ENCODE results near the gene TMEM98.
"Not testable (repeated sequence)": the region's sequence is repeated elsewhere in the genome, so short reads cannot be mapped to it uniquely, and the experiment has no call there.

TMEM98 gene

GRCh38 chr17:32944248-32945020 is 16.5 kb downstream of the TMEM98 start:
- peak; percentile 27 for DNase-seq

- no peak for DNase-seq
Observed at GRCh38 chr17:32946375-32947135, 18.6 kb downstream of the TMEM98 start.

GRCh38 chr17:32947736-32948135 is 19.8 kb downstream of the TMEM98 start:
- no peak for DNase-seq

DNA sequence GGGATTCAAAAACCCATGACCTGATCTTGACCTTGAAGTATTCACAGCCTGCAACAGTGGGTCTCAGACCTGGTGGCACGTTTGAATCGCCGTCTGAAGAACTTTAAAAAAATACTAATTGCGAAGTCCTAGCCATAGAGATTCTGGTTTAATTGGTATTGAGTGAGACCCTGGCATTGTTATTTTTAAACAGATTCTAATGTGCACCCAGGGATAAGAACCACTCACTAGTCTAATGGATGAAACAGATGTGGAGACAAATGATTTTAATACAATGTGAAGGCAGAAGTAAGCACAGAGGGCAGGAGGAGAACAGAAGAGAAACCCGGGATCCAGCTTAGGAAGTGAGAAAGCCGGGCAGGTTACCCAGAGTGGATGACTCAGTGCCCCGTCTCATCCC is 21.2 kb downstream of the TMEM98 start:
- DNase-seq, result peak; percentile 70

- not testable (repeated sequence) for DNase-seq
Observed at GRCh38 chr17:32952491-32952890, 24.5 kb downstream of the TMEM98 start.

- no peak for DNase-seq
Observed at GRCh38 chr17:32953045-32953444, 25.1 kb downstream of the TMEM98 start.

DNA sequence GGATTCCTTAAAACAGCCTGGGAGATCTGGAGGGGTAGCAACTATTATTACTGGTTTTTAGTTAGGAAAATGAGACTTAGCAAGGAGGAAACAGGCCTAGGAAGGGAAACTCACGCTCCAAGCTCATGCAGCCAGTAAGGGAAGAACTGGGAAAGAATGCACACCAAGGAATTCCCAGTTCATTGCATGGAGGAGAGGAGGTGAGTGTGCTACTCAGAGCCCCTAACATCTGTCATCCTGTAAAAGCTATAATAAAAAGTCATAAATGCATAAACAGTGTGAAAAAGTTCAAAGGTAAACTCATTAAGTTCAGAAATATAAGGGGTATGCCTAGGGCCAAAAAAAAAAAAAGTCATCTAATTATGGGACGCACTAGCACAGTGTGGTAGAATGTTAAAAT is 25.9 kb downstream of the TMEM98 start:
- no peak for DNase-seq

DNA sequence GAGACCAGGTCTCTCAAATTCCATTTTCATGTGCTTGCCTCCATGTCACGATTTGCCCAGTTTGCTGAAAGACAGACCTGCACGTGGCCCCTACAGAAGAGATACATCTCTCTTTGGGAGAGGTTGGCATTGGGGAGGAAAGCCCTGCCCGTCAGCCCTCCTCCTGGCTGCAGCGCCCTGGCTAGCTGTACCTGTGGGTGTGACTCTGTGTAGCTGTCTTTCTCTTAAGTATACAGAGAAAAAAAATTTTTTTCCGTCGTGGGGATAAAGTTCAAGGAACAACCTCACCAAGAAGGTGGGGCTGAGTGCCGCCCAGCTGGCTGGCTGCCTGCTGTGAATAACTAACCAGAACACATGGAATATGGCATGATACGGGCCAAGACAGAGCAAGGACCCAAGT is 26.5 kb downstream of the TMEM98 start:
- DNase-seq, result no peak

DNA sequence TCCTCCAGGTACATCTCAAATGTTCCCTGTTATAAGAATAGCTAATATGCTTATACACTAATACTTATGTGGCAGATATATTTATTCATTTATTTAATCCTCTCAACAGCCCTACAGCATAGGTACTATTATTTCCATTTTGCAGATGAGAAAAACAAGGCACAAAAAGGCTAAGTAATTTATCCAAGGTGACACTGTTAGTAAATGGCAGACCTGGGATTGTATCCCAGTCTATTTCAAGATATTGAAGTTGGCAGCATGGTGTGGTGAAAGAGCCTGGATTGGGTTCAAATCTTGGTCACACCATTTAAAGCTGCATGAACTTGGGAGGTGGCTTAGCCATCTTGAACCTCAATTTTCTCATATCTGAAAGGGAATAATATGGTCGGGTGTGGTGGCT is 27.2 kb downstream of the TMEM98 start:
- DNase-seq, result no peak

GRCh38 chr17:32956240-32956970 is 28.5 kb downstream of the TMEM98 start:
- DNase-seq, result no peak

- peak; percentile 47 for DNase-seq
Observed at GRCh38 chr17:32958418-32958817, 30.5 kb downstream of the TMEM98 start.

DNA sequence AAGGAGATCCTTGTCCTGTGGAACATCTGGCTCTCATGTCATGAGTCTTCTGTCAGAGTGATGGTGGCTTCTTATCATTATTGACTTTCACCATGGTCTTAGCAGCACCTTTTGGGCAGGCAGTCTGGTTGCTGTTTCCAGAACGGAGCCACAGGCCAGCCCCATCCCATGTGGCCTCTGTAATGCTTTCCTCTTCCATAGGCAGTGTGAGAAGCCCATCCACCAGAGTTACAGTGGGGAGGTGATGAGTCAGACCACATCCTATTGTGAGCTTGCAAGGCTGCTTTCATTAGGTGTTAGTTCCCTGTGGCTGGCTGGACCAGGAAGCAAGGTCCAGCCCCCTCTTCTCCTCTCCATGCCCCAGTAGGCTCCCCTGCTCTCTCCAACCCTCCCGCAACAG is 32.9 kb downstream of the TMEM98 start:
- no peak for DNase-seq

- no peak for DNase-seq
Observed at GRCh38 chr17:32962320-32962711, 34.4 kb downstream of the TMEM98 start.

- DNase-seq, result no peak
Observed at GRCh38 chr17:32964541-32964940, 36.6 kb downstream of the TMEM98 start.

GRCh38 chr17:32969231-32969630 is 41.3 kb downstream of the TMEM98 start:
- DNase-seq, result not testable (repeated sequence)

DNA sequence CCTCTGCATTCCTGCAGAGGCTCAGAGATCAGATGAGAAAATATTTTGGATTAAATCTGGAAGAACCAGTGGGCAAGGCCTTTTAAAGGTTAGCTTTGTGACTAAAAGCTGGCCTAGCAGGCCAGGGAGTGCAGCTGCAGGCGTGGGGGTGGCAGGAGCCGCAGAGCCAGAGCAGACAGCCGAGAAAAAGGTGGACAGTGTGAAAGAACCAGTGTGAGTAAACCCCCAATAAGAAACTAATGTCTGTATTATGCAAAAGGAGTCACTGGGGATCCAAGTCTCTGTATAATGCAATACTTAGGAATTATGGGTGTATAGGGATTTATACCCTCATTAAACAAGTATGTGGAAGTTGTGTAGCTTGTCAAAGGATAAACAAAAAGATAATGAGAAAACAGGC is 42.3 kb downstream of the TMEM98 start:
- no peak for DNase-seq

GRCh38 chr17:32971171-32971570 is 43.2 kb downstream of the TMEM98 start:
- DNase-seq, result no peak

DNA sequence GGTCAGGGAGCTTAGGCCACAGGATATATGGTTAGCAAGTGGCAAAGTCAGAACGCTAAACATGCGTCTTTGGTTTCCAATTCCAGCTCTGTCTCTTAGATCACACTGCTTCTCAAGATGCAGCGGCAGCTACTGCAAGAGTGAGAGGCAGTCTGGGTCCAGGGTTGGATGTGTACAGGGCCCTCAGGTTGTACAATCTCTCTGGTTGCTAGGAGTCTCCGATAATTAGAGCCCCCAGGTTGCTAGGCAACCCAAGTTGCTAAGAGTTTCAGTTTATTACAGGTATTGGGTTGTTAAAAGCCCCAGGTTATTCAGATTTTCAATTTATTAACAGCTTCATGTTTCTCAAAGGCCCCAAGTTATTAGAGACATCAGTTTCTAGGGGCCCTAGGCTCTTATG is 48.2 kb downstream of the TMEM98 start:
- no peak for DNase-seq

GRCh38 chr17:32976605-32977004 is 48.7 kb downstream of the TMEM98 start:
- no peak for DNase-seq

- no peak for DNase-seq
Observed at GRCh38 chr17:32980230-32980629, 52.3 kb downstream of the TMEM98 start.

GRCh38 chr17:32981611-32982010 is 53.7 kb downstream of the TMEM98 start:
- DNase-seq, result not testable (repeated sequence)

GRCh38 chr17:32985050-32985756 is 57.2 kb downstream of the TMEM98 start:
- DNase-seq, result no peak

DNA sequence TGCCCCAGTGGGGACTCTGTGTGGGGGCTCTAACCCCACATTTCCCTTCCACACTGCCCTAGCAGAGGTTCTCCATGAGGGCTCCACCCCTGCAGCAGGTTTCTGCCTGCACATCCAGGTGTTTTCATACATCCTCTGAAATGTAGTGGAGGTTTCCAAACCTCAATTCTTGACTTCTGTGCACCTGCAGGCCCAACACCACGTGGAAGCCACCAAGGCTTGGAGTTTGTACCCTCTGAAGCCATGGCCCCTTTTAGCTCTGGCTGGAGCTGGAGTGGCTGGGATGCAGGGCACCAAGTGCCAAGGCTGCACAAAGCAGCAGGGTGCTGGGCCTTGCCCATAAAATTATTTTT is 59.5 kb downstream of the TMEM98 start:
- not testable (repeated sequence) for DNase-seq
